Ishikawa (cell line): ENCODE measurements around the gene PKNOX2.

Source experiments
- CEBPB ChIP-seq: IDR thresholded peaks from 2 replicates; pipeline ENCODE4 v1.6.1; 2012
- CREB1 ChIP-seq: IDR thresholded peaks from 2 replicates; pipeline ENCODE4 v1.6.1; 2012; ENCODE audit warnings: low read depth
- EGR1 ChIP-seq: IDR thresholded peaks from 2 replicates; pipeline ENCODE4 v1.6.1; 2012
- EP300 ChIP-seq: IDR thresholded peaks from 2 replicates; pipeline ENCODE4 v1.6.1; 2012; ENCODE audit warnings: borderline replicate concordance
- FOXM1 ChIP-seq: IDR thresholded peaks from 2 replicates; pipeline ENCODE4 v1.6.1; 2012; ENCODE audit warnings: low read depth, borderline replicate concordance
- NFIC ChIP-seq: IDR thresholded peaks from 2 replicates; pipeline ENCODE4 v1.6.1; 2012
- RAD21 ChIP-seq: IDR thresholded peaks from 2 replicates; pipeline ENCODE4 v1.6.1; 2012; ENCODE audit warnings: low read depth
- REST ChIP-seq: IDR thresholded peaks from 2 replicates; pipeline ENCODE4 v1.6.1; 2012; ENCODE audit warnings: low read depth, mild to moderate bottlenecking
- TAF1 ChIP-seq: IDR thresholded peaks from 2 replicates; pipeline ENCODE4 v1.6.1; 2012; ENCODE audit warnings: low read depth, mild to moderate bottlenecking
- TCF12 ChIP-seq: IDR thresholded peaks from 2 replicates; pipeline ENCODE4 v1.6.1; 2012; ENCODE audit warnings: low read depth
- TEAD4 ChIP-seq: IDR thresholded peaks from 2 replicates; pipeline ENCODE4 v1.6.1; 2012
- USF1 ChIP-seq: IDR thresholded peaks from 2 replicates; pipeline ENCODE4 v1.6.1; 2012
- YY1 ChIP-seq: IDR thresholded peaks from 2 replicates; pipeline ENCODE4 v1.6.1; 2012; ENCODE audit warnings: low read depth
- ZBTB7A ChIP-seq: IDR thresholded peaks from 2 replicates; pipeline ENCODE4 v1.6.1; 2012; ENCODE audit warnings: low read depth
- TF ChIP-seq, protein P1 (sequence below): IDR thresholded peaks from 2 replicates; pipeline ENCODE4 v1.6.1; 2012

The PKNOX2 gene

DNA sequence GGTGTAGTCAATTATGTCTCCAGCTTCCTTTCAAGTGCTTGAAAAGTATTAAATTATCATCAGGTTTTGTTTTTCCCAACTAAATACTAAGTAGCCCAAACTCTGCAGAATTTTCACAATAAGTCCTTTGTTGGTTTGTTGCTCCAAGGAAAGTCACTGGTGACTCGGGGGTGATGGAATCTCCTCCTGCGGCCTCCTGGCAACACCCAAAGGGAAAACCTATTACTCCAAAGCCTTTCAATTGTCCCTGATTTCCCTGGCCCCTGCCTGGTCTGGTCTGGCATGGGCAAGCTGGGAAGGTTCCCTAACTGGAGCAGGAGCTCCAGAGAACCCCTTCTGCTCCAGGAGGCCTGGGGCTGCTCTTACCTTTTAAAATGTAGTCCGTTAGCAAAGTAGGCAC lies 283.6 kb downstream of the PKNOX2 start:
- no peak for TF ChIP-seq TAF1
- TF ChIP-seq EP300 = no peak
- TF ChIP-seq ZBTB7A = no peak
- TF ChIP-seq RAD21 = no peak
- TF ChIP-seq FOXM1 = no peak
- TF ChIP-seq USF1 = no peak
- no peak for TF ChIP-seq EGR1
- TF ChIP-seq, protein P1, sequence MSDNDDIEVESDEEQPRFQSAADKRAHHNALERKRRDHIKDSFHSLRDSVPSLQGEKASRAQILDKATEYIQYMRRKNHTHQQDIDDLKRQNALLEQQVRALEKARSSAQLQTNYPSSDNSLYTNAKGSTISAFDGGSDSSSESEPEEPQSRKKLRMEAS = no peak
- no peak for TF ChIP-seq NFIC
- TF ChIP-seq CEBPB = no peak
- no peak for TF ChIP-seq REST
- TF ChIP-seq CREB1 = no peak
- no peak for TF ChIP-seq TCF12
- no peak for TF ChIP-seq YY1
- no peak for TF ChIP-seq TEAD4

DNA sequence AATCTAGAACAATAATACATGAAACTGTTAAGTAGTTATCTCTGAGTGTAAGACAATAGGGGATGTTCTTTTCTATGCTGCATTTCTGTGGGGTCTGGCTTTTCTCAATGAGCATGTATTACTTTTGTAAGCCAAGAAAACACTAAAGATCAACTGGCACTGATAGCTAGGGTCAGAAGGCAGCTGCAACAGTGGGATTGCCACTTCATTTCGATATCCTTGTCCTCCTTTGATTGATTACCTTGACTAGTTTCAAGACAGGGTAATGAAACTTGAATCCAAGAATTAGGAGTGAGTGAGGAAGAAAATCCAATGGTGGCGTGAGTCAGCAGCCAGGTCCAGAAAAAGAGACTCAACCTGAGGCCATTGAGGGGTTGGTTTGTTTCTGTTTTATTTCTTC lies 285.0 kb downstream of the PKNOX2 start:
- no peak for TF ChIP-seq TAF1
- TF ChIP-seq CEBPB = no peak

GRCh38 chr11:125451400-125452124 lies 287.0 kb downstream of the PKNOX2 start:
- TF ChIP-seq, protein P1 = no peak
- TF ChIP-seq RAD21 (no peak), USF1 (no peak), CEBPB (no peak), EP300 (no peak), EGR1 (no peak), TCF12 (no peak), NFIC (no peak), TAF1 (no peak), REST (no peak), ZBTB7A (no peak), FOXM1 (no peak), TEAD4 (no peak), YY1 (no peak)

DNA sequence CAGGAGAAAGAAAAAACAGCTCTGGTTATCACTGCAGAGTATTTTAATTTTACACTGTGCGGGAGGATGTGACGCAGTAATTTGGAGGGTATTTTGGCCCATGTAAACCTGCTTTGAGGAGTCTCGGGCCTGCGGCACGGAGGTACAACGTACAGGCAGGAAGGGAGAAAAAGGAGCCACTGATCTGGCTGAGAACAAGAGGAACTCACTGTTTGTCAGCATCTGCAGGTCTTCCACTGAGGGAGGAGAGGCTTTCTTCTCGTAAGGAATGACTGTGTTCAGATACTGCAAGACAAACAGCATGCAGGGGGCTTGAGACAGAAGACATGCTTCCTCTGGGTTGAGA lies 287.5 kb downstream of the PKNOX2 start:
- no peak for TF ChIP-seq FOXM1
- TF ChIP-seq CEBPB = no peak
- no peak for TF ChIP-seq YY1
- TF ChIP-seq USF1 = no peak
- TF ChIP-seq EP300 = no peak
- no peak for TF ChIP-seq TEAD4

DNA sequence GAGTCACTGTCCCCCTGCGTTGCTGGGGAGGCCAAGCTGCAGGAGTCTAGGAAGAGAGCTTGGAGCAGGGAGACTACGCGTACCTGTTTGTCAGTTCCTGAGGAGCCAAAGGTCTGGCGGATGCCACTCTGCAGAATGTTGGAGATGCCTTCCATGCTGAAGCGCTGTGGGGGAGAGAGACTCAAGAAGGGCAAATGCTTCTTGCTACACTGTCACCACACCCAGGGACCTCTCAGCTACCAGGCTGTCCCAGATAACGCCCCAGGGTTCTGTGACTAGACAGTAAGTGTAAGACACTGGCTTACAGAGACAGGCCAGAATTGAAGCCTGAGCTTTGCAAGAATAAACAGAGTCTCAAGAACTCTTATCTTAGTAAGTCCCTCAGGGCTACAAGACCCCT lies 289.5 kb downstream of the PKNOX2 start:
- TF ChIP-seq YY1 = no peak
- no peak for TF ChIP-seq ZBTB7A
- no peak for TF ChIP-seq RAD21
- no peak for TF ChIP-seq EGR1
- no peak for TF ChIP-seq NFIC
- no peak for TF ChIP-seq TEAD4
- TF ChIP-seq EP300 = no peak
- TF ChIP-seq TAF1 = no peak
- TF ChIP-seq REST = no peak
- TF ChIP-seq, protein P1 = no peak
- TF ChIP-seq CREB1 = no peak
- TF ChIP-seq FOXM1 = no peak
- no peak for TF ChIP-seq TCF12
- no peak for TF ChIP-seq CEBPB
- no peak for TF ChIP-seq USF1
